Measurements from ENCODE around the gene AP1S1. TPM values are rescaled to one million over a fixed set of nuclear protein-coding genes. Genes with fewer than 3 reads are reported as not detected.

AP1S1 gene
- polyA plus RNA-seq, 1 donor: 56.4 TPM

DNA sequence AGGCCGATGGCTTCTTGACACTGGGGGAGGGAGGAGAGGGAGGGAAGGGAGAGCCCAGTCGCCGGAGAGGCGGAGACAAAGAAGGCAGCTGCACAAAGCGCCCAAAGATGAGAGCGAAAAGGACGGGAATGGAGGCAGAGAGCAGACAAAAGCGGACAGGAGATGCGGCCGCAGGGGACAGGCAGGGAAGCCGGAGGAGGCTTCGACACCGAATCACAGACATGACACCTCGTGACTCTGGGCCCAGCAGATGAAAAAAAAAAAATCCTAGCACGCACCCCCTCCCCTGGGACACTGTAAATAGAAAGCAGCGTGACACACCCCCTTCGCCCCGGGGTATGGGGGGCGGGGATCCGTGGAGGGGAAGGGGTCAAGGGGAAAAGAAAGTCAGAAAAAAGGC, 24.8 kb downstream of the AP1S1 start:
- DNase-seq: no peak
- Histone ChIP-seq H3K4me1 (ENCODE audit: control insufficient read depth, insufficient read depth, low read length) (peaks cover 13% of the 10 kb centered on the region), H3K27ac (ENCODE audit: low read length) (no peak overlapping the region), H3K9me3 (ENCODE audit: control insufficient read depth, low read depth, low read length) (peaks cover 4% of the 10 kb centered on the region), H3K4me3 (ENCODE audit: low read length) (no peak overlapping the region), H3K36me3 (ENCODE audit: control insufficient read depth, insufficient read depth, low read length) (no peaks in the 10 kb centered on the region), H3K27me3 (ENCODE audit: control insufficient read depth, insufficient read depth, low read length) (peaks cover 84% of the 10 kb centered on the region)
- no CpG with 5 or more reads among the region's 20 CpGs for WGBS (ENCODE audit: insufficient coverage, low lambda C conversion rate)

DNA sequence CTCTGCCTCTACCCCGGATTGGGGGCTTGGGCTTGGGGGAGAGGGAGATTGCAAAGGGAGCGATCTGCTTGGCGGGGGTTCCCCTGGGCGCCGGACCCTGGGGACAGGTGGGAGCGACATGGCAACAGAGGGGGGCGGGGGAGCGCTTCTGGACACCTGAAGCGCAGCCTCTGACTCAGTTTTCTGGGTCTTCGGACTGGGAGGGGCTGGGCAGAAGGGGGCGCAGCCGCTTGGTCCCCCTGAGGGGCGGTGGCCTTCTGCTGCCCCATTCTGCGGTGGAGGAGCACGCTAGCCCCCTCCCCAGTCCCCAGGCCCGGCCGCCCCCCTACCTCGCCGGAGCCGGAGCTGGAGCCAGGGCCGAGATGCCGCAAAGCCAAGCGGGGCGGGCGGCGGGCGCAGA, 25.4 kb downstream of the AP1S1 start:
- peaks cover 78% of the 10 kb centered on the region for H3K27me3 ChIP-seq (ENCODE audit: control insufficient read depth, insufficient read depth, low read length)
- DNase-seq: no peak
- H3K9me3 ChIP-seq (ENCODE audit: control insufficient read depth, low read depth, low read length): no peaks in the 10 kb centered on the region
- H3K4me1 ChIP-seq (ENCODE audit: control insufficient read depth, insufficient read depth, low read length): peaks cover 10% of the 10 kb centered on the region
- H3K36me3 ChIP-seq (ENCODE audit: control insufficient read depth, insufficient read depth, low read length): no peaks in the 10 kb centered on the region
- no CpG with 5 or more reads among the region's 27 CpGs for WGBS (ENCODE audit: insufficient coverage, low lambda C conversion rate)
- H3K27ac ChIP-seq (ENCODE audit: low read length): no peak overlapping the region
- H3K4me3 ChIP-seq (ENCODE audit: low read length): no peak overlapping the region

DNA sequence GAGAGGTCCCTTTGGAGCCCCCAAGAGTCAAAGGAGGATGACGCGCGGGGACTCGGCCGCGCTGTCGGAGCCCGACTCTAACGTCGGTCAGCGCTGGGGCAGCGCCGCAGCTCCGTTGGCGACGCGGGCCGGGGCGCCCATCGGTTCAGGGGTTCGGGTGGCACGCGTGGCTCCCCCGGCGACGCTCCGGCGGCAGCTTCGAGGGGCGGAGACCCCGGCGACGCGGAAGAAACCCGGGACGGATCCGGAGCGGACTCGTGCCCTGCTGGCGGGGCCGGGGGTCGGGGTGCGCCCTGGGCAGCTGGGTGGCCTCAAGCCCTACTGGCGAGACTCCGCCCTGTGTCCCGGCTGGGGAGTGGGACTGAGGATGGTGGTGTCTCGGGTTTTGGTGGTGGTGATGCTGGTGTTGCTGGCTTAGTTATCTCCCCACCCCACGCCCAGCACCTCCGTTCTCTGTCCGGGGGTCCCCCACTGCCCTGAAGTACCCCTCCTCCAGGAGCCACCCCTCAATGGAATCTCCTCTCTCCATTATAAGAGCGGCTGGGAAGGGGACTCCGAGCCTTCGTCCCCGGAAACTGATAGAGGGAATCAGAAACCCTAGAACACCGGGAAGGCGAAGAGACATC, 26.0 kb downstream of the AP1S1 start, which contains the start of gene NAT16:
Gene NAT16, minus strand, starts transcription at position 164 of the 626 bp plus-strand sequence. CDS start 5,486 bp downstream, outside the sequence.
- Histone ChIP-seq H3K4me3 (ENCODE audit: low read length) (no peak within 1 kb of the TSS), H3K27ac (ENCODE audit: low read length) (no peak within 1 kb of the TSS), H3K27me3 (ENCODE audit: control insufficient read depth, insufficient read depth, low read length) (peaks cover 72% of the 10 kb centered on the region), H3K36me3 (ENCODE audit: control insufficient read depth, insufficient read depth, low read length) (no peaks in the 10 kb centered on the region), H3K9me3 (ENCODE audit: control insufficient read depth, low read depth, low read length) (no peaks in the 10 kb centered on the region), H3K4me1 (ENCODE audit: control insufficient read depth, insufficient read depth, low read length) (peaks cover 10% of the 10 kb centered on the region)
- no CpG with 5 or more reads among the region's 56 CpGs for WGBS (ENCODE audit: insufficient coverage, low lambda C conversion rate)
- peak in 1 of 2 donors; percentile 12 for DNase-seq

DNA sequence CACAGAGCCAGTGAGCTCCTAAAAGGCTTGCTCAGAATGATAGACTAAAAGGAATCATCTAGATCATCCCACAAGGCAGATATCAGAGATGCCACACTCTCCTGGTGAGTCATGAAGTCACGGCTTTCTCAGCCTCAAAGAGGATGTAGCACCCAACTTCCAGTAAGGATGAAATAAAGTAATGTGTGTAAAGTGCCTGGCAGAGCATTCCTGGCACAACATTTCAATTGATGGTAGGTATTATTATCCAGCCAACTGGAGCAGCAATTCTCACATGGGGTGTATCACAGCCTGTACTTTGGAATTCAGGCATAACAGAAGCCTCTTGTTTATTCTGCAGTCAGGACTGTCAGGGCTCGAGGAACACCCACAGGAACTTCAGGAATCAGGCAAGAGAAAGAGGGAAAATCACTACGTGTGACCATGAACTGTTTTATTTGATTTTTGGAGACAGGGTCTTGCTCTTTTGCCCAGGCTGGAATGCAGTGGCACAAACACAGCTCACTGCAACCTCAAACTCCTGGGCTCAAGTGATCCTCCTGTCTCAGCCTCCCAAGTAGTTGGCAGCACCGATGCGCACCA, 31.1 kb downstream of the AP1S1 start:
- Histone ChIP-seq H3K4me1 (ENCODE audit: control insufficient read depth, insufficient read depth, low read length) (peaks cover 3% of the 10 kb centered on the region), H3K36me3 (ENCODE audit: control insufficient read depth, insufficient read depth, low read length) (no peaks in the 10 kb centered on the region), H3K4me3 (ENCODE audit: low read length) (no peak overlapping the region), H3K27me3 (ENCODE audit: control insufficient read depth, insufficient read depth, low read length) (peaks cover 21% of the 10 kb centered on the region), H3K27ac (ENCODE audit: low read length) (no peak overlapping the region), H3K9me3 (ENCODE audit: control insufficient read depth, low read depth, low read length) (no peaks in the 10 kb centered on the region)
- WGBS (ENCODE audit: insufficient coverage, low lambda C conversion rate): no CpG with 5 or more reads among the region's 5 CpGs
- peak in 1 of 2 donors; percentile 56 for DNase-seq

DNA sequence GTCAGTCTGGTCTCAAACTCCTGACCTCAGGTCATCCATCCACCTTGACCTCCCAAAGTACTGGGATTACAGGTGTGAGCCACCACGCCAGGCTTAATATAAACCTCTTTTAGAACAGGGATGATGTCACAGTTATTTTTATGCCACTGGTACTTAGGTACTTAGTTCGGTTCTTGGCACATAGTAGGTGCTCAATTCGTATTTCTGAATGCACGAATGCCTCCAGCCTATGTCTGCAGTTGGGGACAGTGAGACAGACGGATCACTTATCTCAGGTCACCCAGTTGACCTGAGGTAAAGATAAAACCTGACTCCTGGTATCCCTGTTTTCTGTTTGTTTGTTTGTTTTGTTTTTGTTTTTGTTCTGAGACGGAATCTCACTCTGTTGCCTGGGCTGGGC, 31.9 kb downstream of the AP1S1 start:
- H3K9me3 ChIP-seq (ENCODE audit: control insufficient read depth, low read depth, low read length): no peaks in the 10 kb centered on the region
- H3K27me3 ChIP-seq (ENCODE audit: control insufficient read depth, insufficient read depth, low read length): peaks cover 13% of the 10 kb centered on the region
- H3K4me1 ChIP-seq (ENCODE audit: control insufficient read depth, insufficient read depth, low read length): peaks cover 3% of the 10 kb centered on the region
- no peak for DNase-seq
- H3K27ac ChIP-seq (ENCODE audit: low read length): no peak overlapping the region
- H3K4me3 ChIP-seq (ENCODE audit: low read length): no peak overlapping the region
- H3K36me3 ChIP-seq (ENCODE audit: control insufficient read depth, insufficient read depth, low read length): no peaks in the 10 kb centered on the region
- 80% methylated on average over 1 of the region's 6 CpGs for WGBS (ENCODE audit: insufficient coverage, low lambda C conversion rate)

DNA sequence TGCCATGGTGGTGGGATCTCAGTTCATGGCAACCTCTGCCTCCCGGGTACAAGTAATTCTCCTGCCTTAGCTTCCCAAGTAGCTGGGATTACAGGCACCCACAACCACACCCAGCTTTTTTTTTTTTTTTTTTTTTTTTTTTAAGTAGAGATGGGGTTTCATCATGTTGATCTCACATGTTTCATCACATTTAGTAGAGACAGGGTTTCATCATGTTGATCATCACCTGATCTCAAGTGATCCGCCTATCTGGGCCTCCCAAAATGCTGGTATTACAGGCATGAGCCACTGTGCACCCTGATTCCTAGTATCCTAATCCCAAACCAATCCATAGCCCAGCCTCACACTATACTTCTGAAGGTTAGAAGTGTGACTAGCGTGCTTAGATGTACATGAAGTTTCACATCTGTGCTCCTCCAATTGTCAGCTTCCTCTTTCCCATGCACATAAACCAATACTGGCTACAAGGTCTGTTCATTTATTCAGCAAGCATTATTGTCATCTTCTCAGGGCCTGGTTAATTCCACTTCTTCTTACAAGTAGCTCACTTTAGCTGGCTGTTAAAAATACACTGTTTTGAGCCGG, 32.7 kb downstream of the AP1S1 start:
- peaks cover 7% of the 10 kb centered on the region for H3K27me3 ChIP-seq (ENCODE audit: control insufficient read depth, insufficient read depth, low read length)
- no CpG with 5 or more reads among the region's 4 CpGs for WGBS (ENCODE audit: insufficient coverage, low lambda C conversion rate)

DNA sequence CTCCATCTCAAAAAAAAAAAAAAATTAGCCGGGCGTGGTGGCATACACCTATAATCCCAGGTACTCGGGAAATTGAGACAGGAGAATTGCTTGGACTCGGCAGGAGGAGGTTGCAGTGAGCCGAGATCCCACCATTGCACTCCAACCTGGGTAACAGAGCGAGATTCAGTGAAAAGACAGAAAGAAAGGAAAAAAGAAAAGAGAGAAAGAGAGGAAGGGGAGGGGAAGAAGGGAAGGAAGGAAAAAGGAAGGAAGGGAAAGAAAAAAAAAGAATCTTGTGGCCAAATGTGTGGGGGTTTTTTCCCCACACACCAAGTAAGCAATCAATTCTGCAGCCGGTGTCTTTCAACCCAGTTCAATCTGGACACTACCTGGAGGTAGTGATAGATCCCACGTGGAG, 34.8 kb downstream of the AP1S1 start:
- Histone ChIP-seq H3K27ac (ENCODE audit: low read length) (no peak overlapping the region), H3K4me1 (ENCODE audit: control insufficient read depth, insufficient read depth, low read length) (peaks cover 8% of the 10 kb centered on the region), H3K4me3 (ENCODE audit: low read length) (no peak overlapping the region), H3K9me3 (ENCODE audit: control insufficient read depth, low read depth, low read length) (no peaks in the 10 kb centered on the region), H3K36me3 (ENCODE audit: control insufficient read depth, insufficient read depth, low read length) (no peaks in the 10 kb centered on the region), H3K27me3 (ENCODE audit: control insufficient read depth, insufficient read depth, low read length) (no peaks in the 10 kb centered on the region)
- DNase-seq: no peak
- 88% methylated on average over 4 of the region's 8 CpGs for WGBS (ENCODE audit: insufficient coverage, low lambda C conversion rate)

More for the DNA sequence above, 32.7 kb downstream of the AP1S1 start:
- no peaks in the 10 kb centered on the region for H3K36me3 ChIP-seq (ENCODE audit: control insufficient read depth, insufficient read depth, low read length)
- H3K9me3 ChIP-seq (ENCODE audit: control insufficient read depth, low read depth, low read length): no peaks in the 10 kb centered on the region
- H3K4me1 ChIP-seq (ENCODE audit: control insufficient read depth, insufficient read depth, low read length): peaks cover 4% of the 10 kb centered on the region
- H3K4me3 ChIP-seq (ENCODE audit: low read length): no peak overlapping the region
- no peak overlapping the region for H3K27ac ChIP-seq (ENCODE audit: low read length)
- no peak for DNase-seq

DNA sequence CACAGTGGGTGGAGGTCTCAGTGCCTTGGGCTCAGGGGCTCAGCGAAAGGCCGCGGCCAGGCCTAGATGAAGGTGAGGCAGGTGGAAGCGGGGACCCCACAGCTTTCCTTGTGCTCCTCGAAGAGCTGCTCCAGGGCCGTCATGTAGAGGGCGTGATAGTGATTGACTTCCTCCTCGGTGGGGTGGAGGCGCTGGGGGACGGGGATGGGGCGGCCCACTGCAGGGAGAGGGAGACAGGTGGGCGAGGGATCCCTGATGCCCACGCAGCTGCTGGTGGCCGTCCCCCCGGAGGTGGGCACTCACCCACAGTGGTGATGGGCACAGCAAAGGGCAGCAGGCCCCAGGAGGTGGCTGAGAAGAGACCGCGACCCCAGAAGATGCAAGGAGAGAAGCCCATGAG, 41.6 kb downstream of the AP1S1 start:
- no peaks in the 10 kb centered on the region for H3K36me3 ChIP-seq (ENCODE audit: control insufficient read depth, insufficient read depth, low read length)
- H3K27ac ChIP-seq (ENCODE audit: low read length): no peak overlapping the region
- H3K4me3 ChIP-seq (ENCODE audit: low read length): no peak overlapping the region
- H3K27me3 ChIP-seq (ENCODE audit: control insufficient read depth, insufficient read depth, low read length): peaks cover 5% of the 10 kb centered on the region
- WGBS (ENCODE audit: insufficient coverage, low lambda C conversion rate): no CpG with 5 or more reads among the region's 17 CpGs
- no peak for DNase-seq
- peaks cover 3% of the 10 kb centered on the region for H3K9me3 ChIP-seq (ENCODE audit: control insufficient read depth, low read depth, low read length)
- H3K4me1 ChIP-seq (ENCODE audit: control insufficient read depth, insufficient read depth, low read length): peaks cover 11% of the 10 kb centered on the region

DNA sequence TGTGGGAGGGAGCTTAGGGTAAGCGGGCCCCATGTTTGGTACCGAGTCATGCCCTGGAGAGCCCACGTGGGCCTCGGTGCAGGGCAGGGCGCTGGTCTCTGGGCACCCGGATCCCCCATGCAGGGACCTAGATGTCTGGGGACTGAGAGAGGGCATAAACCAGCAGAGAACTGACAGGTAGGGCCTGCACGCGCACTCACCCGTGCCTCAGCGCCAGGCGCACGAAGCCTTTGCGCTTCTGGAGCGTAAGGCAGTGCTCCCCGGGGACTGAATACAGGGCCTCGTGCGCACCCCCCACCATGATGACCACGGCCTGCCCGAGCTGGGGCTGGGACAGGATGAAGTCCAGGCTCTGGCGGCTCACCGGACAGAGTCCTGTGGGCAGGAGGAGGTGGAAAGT, 43.7 kb downstream of the AP1S1 start:
- Histone ChIP-seq H3K36me3 (ENCODE audit: control insufficient read depth, insufficient read depth, low read length) (no peaks in the 10 kb centered on the region), H3K27ac (ENCODE audit: low read length) (no peak overlapping the region), H3K9me3 (ENCODE audit: control insufficient read depth, low read depth, low read length) (peaks cover 3% of the 10 kb centered on the region), H3K27me3 (ENCODE audit: control insufficient read depth, insufficient read depth, low read length) (peaks cover 23% of the 10 kb centered on the region), H3K4me3 (ENCODE audit: low read length) (no peak overlapping the region), H3K4me1 (ENCODE audit: control insufficient read depth, insufficient read depth, low read length) (peaks cover 12% of the 10 kb centered on the region)
- DNase-seq: no peak
- no CpG with 5 or more reads among the region's 21 CpGs for WGBS (ENCODE audit: insufficient coverage, low lambda C conversion rate)

DNA sequence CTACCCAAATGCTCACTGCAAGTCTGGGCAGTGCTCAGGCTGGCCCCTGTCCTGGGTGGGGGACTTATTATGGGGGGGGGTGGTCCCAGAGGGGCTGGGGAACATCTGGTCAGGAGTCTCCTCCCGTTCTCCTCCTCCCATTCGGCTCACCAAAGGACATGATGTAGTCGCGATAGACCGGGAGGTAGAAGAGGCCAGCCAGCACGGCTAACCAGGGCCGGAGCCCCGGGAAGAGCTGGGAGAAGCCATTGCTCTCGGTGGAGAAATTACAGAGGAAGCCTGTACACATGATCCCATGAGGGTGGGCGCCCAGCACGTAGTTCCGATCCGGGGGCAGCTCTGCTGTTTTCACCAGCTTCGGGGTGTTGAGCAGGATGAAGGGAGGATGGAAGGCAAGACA, 44.2 kb downstream of the AP1S1 start:
- no peak overlapping the region for H3K4me3 ChIP-seq (ENCODE audit: low read length)
- H3K27me3 ChIP-seq (ENCODE audit: control insufficient read depth, insufficient read depth, low read length): peaks cover 23% of the 10 kb centered on the region
- H3K36me3 ChIP-seq (ENCODE audit: control insufficient read depth, insufficient read depth, low read length): no peaks in the 10 kb centered on the region
- H3K4me1 ChIP-seq (ENCODE audit: control insufficient read depth, insufficient read depth, low read length): peaks cover 12% of the 10 kb centered on the region
- peaks cover 3% of the 10 kb centered on the region for H3K9me3 ChIP-seq (ENCODE audit: control insufficient read depth, low read depth, low read length)
- no CpG with 5 or more reads among the region's 14 CpGs for WGBS (ENCODE audit: insufficient coverage, low lambda C conversion rate)
- no peak for DNase-seq
- no peak overlapping the region for H3K27ac ChIP-seq (ENCODE audit: low read length)

All from large intestine (tissue), 3 donors.